ENCODE results near the gene IRF4.

- TF ChIP-seq CTCF (conservative IDR thresholded peaks at IDR 0.05; ENCODE audit: low read depth, low read length) (no peak), EZH2phosphoT487 (IDR thresholded peaks at IDR 0.05; ENCODE audit: borderline replicate concordance, low read length) (no peak)
Measured at GRCh38 chr6:398065-398464, 6.5 kb downstream of the IRF4 start.
